Calu3 (cell line): ENCODE data around the gene A1BG. TPM values are rescaled to one million over a fixed set of nuclear protein-coding genes. Genes with fewer than 3 reads are reported as not detected.
A peak's percentile ranks its signal among the peaks of the same experiment; 100 is the strongest.

Source experiments
- BruUV-seq: library from RNA; stranded (reverse); fragments of 400-500 nt; replicated peaks from 2 replicates; lab custom pipeline; 2021; lab: Mats Ljungman, UMichigan
- CTCF ChIA-PET: fragments of 300-600 bp; sonication (Branson Sonifier 250); formaldehyde crosslinking; loops from one replicate; lab custom pipeline; 2022; ENCODE audit warnings: antibody characterized with exemption; lab: Charles Lee
- DNase-seq: peaks from one replicate; pipeline ENCODE4 v3.0.0; 2022
- H3K27ac Mint-ChIP-seq: one replicate; pipeline ENCODE4 v1.8.0; 2022; ENCODE audit warnings: mixed read lengths; ENCODE audit not compliant: unreplicated experiment
- H3K27me3 Mint-ChIP-seq: one replicate; pipeline ENCODE4 v1.8.0; 2022; ENCODE audit warnings: mixed read lengths; ENCODE audit not compliant: unreplicated experiment
- H3K36me3 Mint-ChIP-seq: one replicate; pipeline ENCODE4 v1.8.0; 2022; ENCODE audit warnings: mild to moderate bottlenecking, moderate library complexity, mixed read lengths; ENCODE audit not compliant: insufficient read depth, unreplicated experiment
- H3K4me1 Mint-ChIP-seq: one replicate; pipeline ENCODE4 v1.8.0; 2022; ENCODE audit warnings: mild to moderate bottlenecking, low read depth, mixed read lengths; ENCODE audit not compliant: unreplicated experiment
- H3K4me3 Mint-ChIP-seq: one replicate; pipeline ENCODE4 v1.8.0; 2022; ENCODE audit warnings: mild to moderate bottlenecking, low read depth, moderate library complexity, mixed read lengths; ENCODE audit not compliant: unreplicated experiment
- H3K9me3 Mint-ChIP-seq: one replicate; pipeline ENCODE4 v1.8.0; 2022; ENCODE audit warnings: low read depth, mixed read lengths; ENCODE audit not compliant: unreplicated experiment
- CTCF ChIP-seq: fragments of 200-600 bp; IDR thresholded peaks from one replicate; pipeline ENCODE4 v1.8.0; 2022; ENCODE audit warnings: antibody characterized with exemption; ENCODE audit not compliant: unreplicated experiment
- intact Hi-C: fragments of 100-400 bp; cut with micrococcal nuclease; formaldehyde crosslinking; loops from one replicate; pipeline ENCODE4 v1.10.0; 2022; ENCODE audit not compliant: unreplicated experiment
- total RNA-seq: library from RNA; stranded (reverse); gene quantifications from 2 replicates; pipeline ENCODE4 v1.2.3, GENCODE V29; 2022

The A1BG gene
- total RNA-seq, 1 experiment from 2014 or later = not detected

GRCh38 chr19:58362272-58362994, 9.1 kb upstream of the A1BG start, which contains the start of gene ZNF497:
TSS of gene ZNF497 (minus strand) at chr19:58362751. CDS start at chr19:58357635, 5,116 bp downstream.
- Mint-ChIP-seq H3K27me3 (no peaks in the 10 kb centered on the region), H3K4me3 (peak within 1 kb of the TSS; percentile 98), H3K36me3 (peaks cover 21% of the 10 kb centered on the region), H3K27ac (peak within 1 kb of the TSS; percentile 91), H3K4me1 (no peaks in the 10 kb centered on the region), H3K9me3 (no peaks in the 10 kb centered on the region)
- peak; percentile 99 for DNase-seq
- intact Hi-C loops = no loop called here
- CTCF ChIA-PET = interaction anchor here (0.6 to 1.9 kb wide), 9 partner anchors 15 to 212 kb away, joined by 3 to 9 read pairs (median 3); partner anchors contain the start of genes ZBTB45 and ZNF329
- no peak for TF ChIP-seq CTCF
- TSS peak; percentile 87 for BruUV-seq

GRCh38 chr19:58361900-58362271, 8.6 kb upstream of the A1BG start:
- no peaks in the 10 kb centered on the region for H3K9me3 Mint-ChIP-seq
- H3K27ac Mint-ChIP-seq = peak overlapping the region; percentile 91
- peak; percentile 61 for DNase-seq
- H3K4me1 Mint-ChIP-seq = no peaks in the 10 kb centered on the region
- intact Hi-C loops = no loop called here
- no peaks in the 10 kb centered on the region for H3K27me3 Mint-ChIP-seq
- TF ChIP-seq CTCF = no peak
- H3K4me3 Mint-ChIP-seq = peak overlapping the region; percentile 98
- peaks cover 21% of the 10 kb centered on the region for H3K36me3 Mint-ChIP-seq
- no TSS peak for BruUV-seq
- CTCF ChIA-PET = interaction anchor here (0.6 to 1.9 kb wide), 7 partner anchors 15 to 158 kb away, joined by 3 to 9 read pairs (median 4); partner anchors contain the start of gene ZBTB45

GRCh38 chr19:58357481-58358145, 4.3 kb upstream of the A1BG start:
- Mint-ChIP-seq H3K9me3 (no peaks in the 10 kb centered on the region), H3K4me1 (no peaks in the 10 kb centered on the region), H3K27ac (no peak overlapping the region), H3K36me3 (peaks cover 14% of the 10 kb centered on the region), H3K4me3 (no peak overlapping the region), H3K27me3 (peaks cover 5% of the 10 kb centered on the region)
- CTCF ChIA-PET = no interaction called here
- no TSS peak for BruUV-seq
- no peak for DNase-seq
- no peak for TF ChIP-seq CTCF
- intact Hi-C loops = no loop called here

GRCh38 chr19:58356766-58357480, 3.6 kb upstream of the A1BG start:
- no TSS peak for BruUV-seq
- CTCF ChIA-PET = no interaction called here
- H3K27me3 Mint-ChIP-seq = peaks cover 11% of the 10 kb centered on the region
- peaks cover 8% of the 10 kb centered on the region for H3K36me3 Mint-ChIP-seq
- TF ChIP-seq CTCF = no peak
- no peak overlapping the region for H3K27ac Mint-ChIP-seq
- no peak for DNase-seq
- H3K4me3 Mint-ChIP-seq = no peak overlapping the region
- intact Hi-C loops = no loop called here
- no peaks in the 10 kb centered on the region for H3K9me3 Mint-ChIP-seq
- H3K4me1 Mint-ChIP-seq = no peaks in the 10 kb centered on the region
